Uterine smooth muscle cell (primary cell): ENCODE results near the gene GTF2IRD1. TPM values are rescaled to one million over a fixed set of nuclear protein-coding genes. Genes with fewer than 3 reads are reported as not detected.

Experiments used
- total RNA-seq: library from RNA; depleted of rRNA; stranded (reverse); fragments of >200 nt; gene quantifications from 2 replicates; pipeline ENCODE4 v1.2.3, GENCODE V29; 2014

GTF2IRD1 gene, protein sequence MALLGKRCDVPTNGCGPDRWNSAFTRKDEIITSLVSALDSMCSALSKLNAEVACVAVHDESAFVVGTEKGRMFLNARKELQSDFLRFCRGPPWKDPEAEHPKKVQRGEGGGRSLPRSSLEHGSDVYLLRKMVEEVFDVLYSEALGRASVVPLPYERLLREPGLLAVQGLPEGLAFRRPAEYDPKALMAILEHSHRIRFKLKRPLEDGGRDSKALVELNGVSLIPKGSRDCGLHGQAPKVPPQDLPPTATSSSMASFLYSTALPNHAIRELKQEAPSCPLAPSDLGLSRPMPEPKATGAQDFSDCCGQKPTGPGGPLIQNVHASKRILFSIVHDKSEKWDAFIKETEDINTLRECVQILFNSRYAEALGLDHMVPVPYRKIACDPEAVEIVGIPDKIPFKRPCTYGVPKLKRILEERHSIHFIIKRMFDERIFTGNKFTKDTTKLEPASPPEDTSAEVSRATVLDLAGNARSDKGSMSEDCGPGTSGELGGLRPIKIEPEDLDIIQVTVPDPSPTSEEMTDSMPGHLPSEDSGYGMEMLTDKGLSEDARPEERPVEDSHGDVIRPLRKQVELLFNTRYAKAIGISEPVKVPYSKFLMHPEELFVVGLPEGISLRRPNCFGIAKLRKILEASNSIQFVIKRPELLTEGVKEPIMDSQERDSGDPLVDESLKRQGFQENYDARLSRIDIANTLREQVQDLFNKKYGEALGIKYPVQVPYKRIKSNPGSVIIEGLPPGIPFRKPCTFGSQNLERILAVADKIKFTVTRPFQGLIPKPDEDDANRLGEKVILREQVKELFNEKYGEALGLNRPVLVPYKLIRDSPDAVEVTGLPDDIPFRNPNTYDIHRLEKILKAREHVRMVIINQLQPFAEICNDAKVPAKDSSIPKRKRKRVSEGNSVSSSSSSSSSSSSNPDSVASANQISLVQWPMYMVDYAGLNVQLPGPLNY
- total RNA-seq: 29.8 and 31.1 TPM in 2 replicates

GRCh38 chr7:74453322-74454011 lies at the start of gene GTF2IRD1:
GTF2IRD1 (plus strand) TSS chr7:74453906; CDS start chr7:74508081, 54,175 bp downstream.

Other genes with a start within 250 kb of the GTF2IRD1 start
- gene LAT2, start 243.9 kb upstream of the GTF2IRD1 start, total RNA-seq: 0.89 and 1.00 TPM in 2 replicates
- gene RFC2, start 199.5 kb upstream of the GTF2IRD1 start, total RNA-seq: 15.6 and 50.8 TPM in 2 replicates
- gene CLIP2, start 164.5 kb upstream of the GTF2IRD1 start, total RNA-seq: 91.0 and 106 TPM in 2 replicates
- gene GTF2I, start 203.8 kb downstream of the GTF2IRD1 start, total RNA-seq: 76.3 and 78.7 TPM in 2 replicates